Naive B cell (primary cell): Measurements from ENCODE around the gene SERPINA5. TPM values are rescaled to one million over a fixed set of nuclear protein-coding genes. Genes with fewer than 3 reads are reported as not detected.
A peak's percentile ranks its signal among the peaks of the same experiment; 100 is the strongest.

Source experiments
- ATAC-seq, 2 donors: fragments of 150-1000 bp; cut with Tn5 transposase; 2 replicates each; pipeline ENCODE4 v1.10.0; 2021; ENCODE audit warnings: low read depth in 2 of 2, mild to moderate bottlenecking in 2 of 2, moderate library complexity in 2 of 2
- DNase-seq: peaks from one replicate; pipeline ENCODE4 v3.0.0; 2022
- H3K27ac Mint-ChIP-seq, 6 donors: one replicate each; pipeline ENCODE4 v1.8.0; 2020 to 2022; ENCODE audit warnings: mild to moderate bottlenecking in 6 of 6, mixed read lengths in 6 of 6, moderate library complexity in 5 of 6, inconsistent platforms in 2 of 6
- H3K27me3 Mint-ChIP-seq, 3 donors: one replicate each; pipeline ENCODE4 v1.8.0; 2021 to 2022; ENCODE audit warnings: mixed read lengths in 3 of 3, mild to moderate bottlenecking in 1 of 3
- H3K36me3 Mint-ChIP-seq, 2 donors: one replicate each; pipeline ENCODE4 v1.8.0; 2020 to 2022; ENCODE audit warnings: mixed read lengths in 2 of 2, inconsistent platforms in 1 of 2, mild to moderate bottlenecking in 1 of 2
- H3K4me1 Mint-ChIP-seq, 3 donors: one replicate each; pipeline ENCODE4 v1.8.0; 2020 to 2022; ENCODE audit warnings: mixed read lengths in 3 of 3, inconsistent platforms in 1 of 3, mild to moderate bottlenecking in 1 of 3, moderate library complexity in 1 of 3
- H3K4me3 Mint-ChIP-seq, 8 donors: one replicate each; pipeline ENCODE4 v1.8.0; 2020 to 2022; ENCODE audit warnings: mild to moderate bottlenecking in 8 of 8, mixed read lengths in 8 of 8, moderate library complexity in 8 of 8, inconsistent platforms in 2 of 8
- H3K9me3 Mint-ChIP-seq, 7 donors: one replicate each; pipeline ENCODE4 v1.8.0; 2020 to 2022; ENCODE audit warnings: mixed read lengths in 7 of 7, mild to moderate bottlenecking in 5 of 7, inconsistent platforms in 2 of 7, moderate library complexity in 1 of 7
- polyA plus RNA-seq, 6 donors: library from polyadenylated mRNA; unstranded; fragments of 300-500 nt; fragmentation: Illumina TruSeq; gene quantifications; one replicate each; pipeline ENCODE4 v1.2.3, GENCODE V29; 2021; ENCODE audit warnings: low read depth in 6 of 6

SERPINA5 gene
- polyA plus RNA-seq, 6 donors from 2014 or later, result not detected

GRCh38 chr14:94544726-94545125 lies 36.5 kb upstream of the SERPINA5 start:
- Mint-ChIP-seq H3K27me3 (peaks cover 11 to 29% (median 26%) of the 10 kb centered on the region in 3 donors), H3K4me3 (no peak overlapping the region), H3K4me1 (no peaks in the 10 kb centered on the region), H3K9me3 (peaks cover 5 to 21% (median 10%) of the 10 kb centered on the region in 7 donors), H3K36me3 (peaks cover 0 to 8% of the 10 kb centered on the region in 2 donors), H3K27ac (no peak overlapping the region)
- DNase-seq (no peak), ATAC-seq (no peak)

- Mint-ChIP-seq H3K4me3 (no peak overlapping the region), H3K9me3 (peaks cover 5 to 21% (median 10%) of the 10 kb centered on the region in 7 donors), H3K36me3 (peaks cover 0 to 8% of the 10 kb centered on the region in 2 donors), H3K27ac (no peak overlapping the region), H3K4me1 (no peaks in the 10 kb centered on the region), H3K27me3 (peaks cover 6 to 29% (median 20%) of the 10 kb centered on the region in 3 donors)
- no peak for DNase-seq
- ATAC-seq, result no peak
Observed at GRCh38 chr14:94545131-94545841, 35.9 kb upstream of the SERPINA5 start.

GRCh38 chr14:94547151-94547680 lies 34.0 kb upstream of the SERPINA5 start:
- no peaks in the 10 kb centered on the region for H3K4me1 Mint-ChIP-seq
- peaks cover 5 to 21% (median 10%) of the 10 kb centered on the region in 7 donors for H3K9me3 Mint-ChIP-seq
- peak overlapping the region in 1 of 8 donors; percentile 20 for H3K4me3 Mint-ChIP-seq
- peaks cover 0 to 8% of the 10 kb centered on the region in 2 donors for H3K36me3 Mint-ChIP-seq
- ATAC-seq (no peak), DNase-seq (no peak)
- peak overlapping the region in 1 of 6 donors; percentile 27 for H3K27ac Mint-ChIP-seq
- peaks cover 13 to 21% (median 21%) of the 10 kb centered on the region in 3 donors for H3K27me3 Mint-ChIP-seq

GRCh38 chr14:94547726-94548125 lies 33.5 kb upstream of the SERPINA5 start:
- H3K27me3 Mint-ChIP-seq, result peaks cover 16 to 21% (median 21%) of the 10 kb centered on the region in 3 donors
- DNase-seq (no peak), ATAC-seq (no peak)
- no peak overlapping the region for H3K27ac Mint-ChIP-seq
- H3K36me3 Mint-ChIP-seq, result peaks cover 0 to 8% of the 10 kb centered on the region in 2 donors
- H3K4me1 Mint-ChIP-seq, result no peaks in the 10 kb centered on the region
- no peak overlapping the region for H3K4me3 Mint-ChIP-seq
- peaks cover 5 to 21% (median 10%) of the 10 kb centered on the region in 7 donors for H3K9me3 Mint-ChIP-seq

GRCh38 chr14:94548131-94548998 lies 32.9 kb upstream of the SERPINA5 start:
- H3K4me1 Mint-ChIP-seq, result no peaks in the 10 kb centered on the region
- no peak overlapping the region for H3K4me3 Mint-ChIP-seq
- no peak overlapping the region for H3K27ac Mint-ChIP-seq
- H3K27me3 Mint-ChIP-seq, result peaks cover 16 to 22% (median 21%) of the 10 kb centered on the region in 3 donors
- H3K36me3 Mint-ChIP-seq, result peaks cover 0 to 8% of the 10 kb centered on the region in 2 donors
- ATAC-seq (no peak), DNase-seq (no peak)
- peaks cover 5 to 21% (median 10%) of the 10 kb centered on the region in 7 donors for H3K9me3 Mint-ChIP-seq

- no peak overlapping the region for H3K27ac Mint-ChIP-seq
- ATAC-seq (no peak), DNase-seq (no peak)
- peaks cover 7 to 24% (median 13%) of the 10 kb centered on the region in 7 donors for H3K9me3 Mint-ChIP-seq
- H3K4me3 Mint-ChIP-seq, result no peak overlapping the region
- H3K27me3 Mint-ChIP-seq, result peaks cover 16 to 27% (median 21%) of the 10 kb centered on the region in 3 donors
- H3K36me3 Mint-ChIP-seq, result peaks cover 2 to 8% of the 10 kb centered on the region in 2 donors
- no peaks in the 10 kb centered on the region for H3K4me1 Mint-ChIP-seq
Observed at GRCh38 chr14:94548999-94549985, 31.9 kb upstream of the SERPINA5 start.

GRCh38 chr14:94550041-94550440 lies 31.2 kb upstream of the SERPINA5 start:
- Mint-ChIP-seq H3K27ac (no peak overlapping the region), H3K4me1 (no peaks in the 10 kb centered on the region), H3K4me3 (no peak overlapping the region), H3K27me3 (peaks cover 16 to 31% (median 21%) of the 10 kb centered on the region in 3 donors), H3K9me3 (peaks cover 9 to 32% (median 17%) of the 10 kb centered on the region in 7 donors), H3K36me3 (peaks cover 7 to 13% of the 10 kb centered on the region in 2 donors)
- DNase-seq (no peak), ATAC-seq (no peak)

- no peak overlapping the region for H3K27ac Mint-ChIP-seq
- no peak for DNase-seq
- H3K4me1 Mint-ChIP-seq, result no peaks in the 10 kb centered on the region
- H3K27me3 Mint-ChIP-seq, result peaks cover 0 to 23% (median 21%) of the 10 kb centered on the region in 3 donors
- no peak for ATAC-seq
- H3K36me3 Mint-ChIP-seq, result peaks cover 7 to 15% of the 10 kb centered on the region in 2 donors
- peaks cover 7 to 25% (median 17%) of the 10 kb centered on the region in 7 donors for H3K9me3 Mint-ChIP-seq
- no peak overlapping the region for H3K4me3 Mint-ChIP-seq
Observed at GRCh38 chr14:94555991-94556390, 25.2 kb upstream of the SERPINA5 start.

GRCh38 chr14:94557327-94557726 lies 23.9 kb upstream of the SERPINA5 start:
- H3K4me1 Mint-ChIP-seq, result no peaks in the 10 kb centered on the region
- ATAC-seq (no peak), DNase-seq (no peak)
- no peak overlapping the region for H3K27ac Mint-ChIP-seq
- peaks cover 7 to 15% of the 10 kb centered on the region in 2 donors for H3K36me3 Mint-ChIP-seq
- H3K27me3 Mint-ChIP-seq, result peaks cover 0 to 22% (median 13%) of the 10 kb centered on the region in 3 donors
- peaks cover 7 to 25% (median 17%) of the 10 kb centered on the region in 7 donors for H3K9me3 Mint-ChIP-seq
- no peak overlapping the region for H3K4me3 Mint-ChIP-seq

- H3K27ac Mint-ChIP-seq, result no peak overlapping the region
- no peak overlapping the region for H3K4me3 Mint-ChIP-seq
- H3K9me3 Mint-ChIP-seq, result peaks cover 9 to 25% (median 16%) of the 10 kb centered on the region in 7 donors
- no peaks in the 10 kb centered on the region for H3K4me1 Mint-ChIP-seq
- DNase-seq (no peak), ATAC-seq (no peak)
- peaks cover 7 to 15% of the 10 kb centered on the region in 2 donors for H3K36me3 Mint-ChIP-seq
- peaks cover 0 to 21% (median 11%) of the 10 kb centered on the region in 3 donors for H3K27me3 Mint-ChIP-seq
Observed at GRCh38 chr14:94558842-94559241, 22.4 kb upstream of the SERPINA5 start.

- DNase-seq, result no peak
- no peaks in the 10 kb centered on the region for H3K4me1 Mint-ChIP-seq
- peak overlapping the region in 1 of 6 donors; percentile 52 for H3K27ac Mint-ChIP-seq
- H3K4me3 Mint-ChIP-seq, result no peak overlapping the region
- peaks cover 5 to 17% (median 11%) of the 10 kb centered on the region in 7 donors for H3K9me3 Mint-ChIP-seq
- peaks cover 0 to 13% of the 10 kb centered on the region in 2 donors for H3K36me3 Mint-ChIP-seq
- no peak for ATAC-seq
- H3K27me3 Mint-ChIP-seq, result peaks cover 0 to 18% (median 11%) of the 10 kb centered on the region in 3 donors
Observed at GRCh38 chr14:94559638-94560290, 21.5 kb upstream of the SERPINA5 start.

- peaks cover 4 to 13% (median 6%) of the 10 kb centered on the region in 7 donors for H3K9me3 Mint-ChIP-seq
- no peak overlapping the region for H3K27ac Mint-ChIP-seq
- H3K4me3 Mint-ChIP-seq, result no peak overlapping the region
- no peaks in the 10 kb centered on the region for H3K4me1 Mint-ChIP-seq
- ATAC-seq, result no peak
- DNase-seq, result no peak
- H3K36me3 Mint-ChIP-seq, result peaks cover 0 to 8% of the 10 kb centered on the region in 2 donors
- peaks cover 0 to 16% (median 11%) of the 10 kb centered on the region in 3 donors for H3K27me3 Mint-ChIP-seq
Observed at GRCh38 chr14:94560291-94560665, 20.9 kb upstream of the SERPINA5 start.
